Activated CD4-positive, alpha-beta T cell treated with anti-CD3 and anti-CD28 coated beads for 4 hours (primary cell): ENCODE results near the gene CNPY2.
"Not testable (repeated sequence)": the region's sequence is repeated elsewhere in the genome, so short reads cannot be mapped to it uniquely, and the experiment has no call there.

Experiments
- DNase-seq, 2 donors: peaks; one replicate each; pipeline ENCODE4 v3.0.0-alpha.2; 2020

The CNPY2 gene

DNA sequence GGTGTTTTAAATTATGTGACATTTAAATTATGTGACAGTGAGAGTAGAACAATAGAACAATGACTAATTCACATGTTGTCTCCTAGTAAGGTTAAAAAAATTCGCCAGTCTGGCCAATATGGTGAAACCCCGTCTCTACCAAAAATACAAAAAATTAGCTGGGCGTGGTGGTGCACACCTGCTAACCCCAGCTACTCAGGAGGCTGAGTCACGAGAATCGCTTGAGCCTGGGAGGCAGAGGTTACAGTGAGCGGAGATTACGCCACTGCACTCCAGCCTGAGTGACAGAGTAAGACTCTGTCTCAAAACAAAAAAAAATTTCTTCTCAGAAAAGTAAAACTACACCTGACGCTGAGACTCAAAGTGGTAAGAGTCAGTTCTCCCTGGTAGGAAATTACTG, 18.4 kb downstream of the CNPY2 start:
- no peak for DNase-seq

DNA sequence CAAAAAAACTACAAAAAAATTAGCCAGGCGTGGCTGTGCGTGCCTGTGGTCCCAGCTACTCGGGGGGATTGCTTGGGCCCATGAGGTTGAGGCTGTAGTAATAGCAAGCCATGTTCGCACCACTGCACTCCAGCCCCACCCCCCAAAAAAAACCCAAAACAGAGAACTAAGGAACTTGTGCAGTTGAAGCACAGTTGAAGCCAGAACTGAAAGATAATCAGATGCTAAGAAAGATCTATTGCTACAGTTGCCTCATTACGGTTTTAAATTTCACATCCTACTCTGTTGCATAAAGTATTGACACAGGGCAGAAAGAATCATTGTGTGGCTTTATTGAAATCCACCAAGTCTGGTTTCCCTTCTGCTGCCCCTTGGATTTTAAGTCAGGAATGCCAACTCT, 19.5 kb downstream of the CNPY2 start:
- DNase-seq = no peak

DNA sequence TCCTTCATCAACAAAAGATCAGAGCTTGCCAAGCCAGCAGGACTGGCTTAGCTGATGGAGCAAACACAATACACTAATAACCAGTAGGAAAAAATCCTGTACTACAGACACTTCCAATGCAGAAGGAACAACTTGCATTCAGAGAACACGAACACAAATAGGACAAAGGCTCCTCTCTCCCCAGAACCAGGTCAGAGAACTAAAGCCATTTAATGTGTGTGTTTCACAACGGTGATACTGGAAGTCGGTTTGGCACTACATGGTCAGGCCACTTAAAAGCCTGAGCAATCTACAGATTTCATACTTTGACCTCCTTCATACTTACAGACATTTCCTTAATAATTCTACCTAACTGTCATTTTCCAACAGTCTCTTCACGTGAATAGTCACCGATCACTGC, 22.0 kb downstream of the CNPY2 start:
- no peak for DNase-seq

DNA sequence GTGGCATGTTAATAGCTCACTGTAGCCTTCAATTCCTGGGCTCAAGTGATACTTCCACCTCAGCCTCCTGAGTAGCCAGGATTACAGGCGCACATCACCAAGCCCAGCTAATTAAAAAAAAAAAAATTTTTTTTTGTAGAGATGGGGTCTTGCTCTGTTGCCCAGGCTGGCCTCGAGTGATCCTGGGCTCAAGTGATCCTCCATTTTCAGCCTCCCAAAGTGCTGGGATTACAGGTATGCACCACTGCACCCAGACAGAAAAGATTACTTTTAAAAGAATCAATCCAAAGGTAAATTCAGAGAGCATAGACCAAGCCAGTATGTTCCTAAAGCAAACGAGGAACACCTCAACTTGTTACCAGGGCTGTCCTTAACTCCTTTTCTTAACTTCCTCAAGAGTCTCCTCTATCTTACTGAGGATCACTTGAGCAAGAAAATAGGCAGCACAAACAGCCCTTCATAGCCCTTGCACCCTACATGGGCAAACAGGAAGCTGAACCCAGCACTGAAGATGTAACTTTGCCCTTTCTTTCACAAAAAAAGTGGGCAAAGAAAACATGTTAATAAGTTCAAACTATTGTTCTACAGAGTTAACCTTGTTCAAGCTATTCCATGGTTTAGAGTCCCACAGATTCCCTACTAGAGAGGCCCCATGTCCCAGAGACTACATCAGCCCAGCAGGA, 26.9 kb downstream of the CNPY2 start:
- no peak for DNase-seq

DNA sequence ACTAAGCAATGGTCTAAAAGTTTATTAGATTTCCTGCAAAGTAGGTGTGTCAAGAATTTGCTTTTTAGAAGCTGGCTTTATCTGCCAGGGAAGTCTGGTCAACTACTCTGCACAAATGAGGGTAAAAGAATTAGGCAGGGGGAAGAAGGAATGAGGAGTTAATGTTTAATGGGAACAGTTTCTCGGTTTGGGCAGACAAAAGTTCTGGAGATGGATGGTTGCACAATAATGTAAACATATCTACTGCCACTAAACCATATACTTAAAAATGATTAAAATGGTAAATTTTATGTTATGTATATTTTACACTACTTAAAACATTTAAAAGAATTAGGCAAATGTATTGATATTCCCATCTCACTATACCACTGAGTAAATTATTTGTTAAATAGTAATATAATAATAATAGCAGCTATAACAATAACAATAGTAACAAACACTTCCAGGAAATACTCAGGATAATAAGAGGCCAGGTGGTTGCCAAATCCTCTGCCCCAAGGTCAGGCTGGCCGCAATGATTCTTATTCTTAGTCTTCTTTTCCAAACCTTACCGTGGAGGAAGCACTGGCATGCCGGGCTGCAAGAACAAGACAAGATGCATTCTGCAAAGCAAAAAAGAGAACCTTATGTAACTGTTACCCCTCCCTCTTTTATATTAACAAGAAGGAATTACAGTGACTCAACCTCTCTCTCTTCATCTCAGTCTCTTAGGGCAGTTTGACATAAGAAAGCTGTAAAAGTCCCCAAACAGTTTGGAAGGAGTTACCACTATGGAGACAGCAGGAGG, 29.6 kb downstream of the CNPY2 start:
- DNase-seq = no peak

DNA sequence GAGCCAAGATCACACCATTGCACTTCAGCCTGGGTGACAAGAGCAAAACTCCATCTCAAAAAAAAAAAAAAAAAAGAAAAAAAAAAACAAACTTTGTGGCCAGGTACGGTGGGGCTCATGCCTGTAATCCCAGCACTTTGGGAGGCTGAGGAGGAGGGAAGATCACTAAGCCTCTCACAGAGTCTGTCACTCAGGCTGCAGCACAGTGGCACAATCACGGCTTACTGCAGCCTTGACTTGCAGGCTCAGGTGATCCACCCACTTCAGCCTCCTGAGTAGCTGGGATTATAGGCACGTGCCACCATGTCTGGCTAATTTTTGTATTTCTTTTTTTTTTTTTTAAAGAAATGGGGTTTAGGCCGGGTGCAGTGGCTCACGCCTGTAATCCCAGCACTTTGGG, 31.5 kb downstream of the CNPY2 start:
- DNase-seq = not testable (repeated sequence)

DNA sequence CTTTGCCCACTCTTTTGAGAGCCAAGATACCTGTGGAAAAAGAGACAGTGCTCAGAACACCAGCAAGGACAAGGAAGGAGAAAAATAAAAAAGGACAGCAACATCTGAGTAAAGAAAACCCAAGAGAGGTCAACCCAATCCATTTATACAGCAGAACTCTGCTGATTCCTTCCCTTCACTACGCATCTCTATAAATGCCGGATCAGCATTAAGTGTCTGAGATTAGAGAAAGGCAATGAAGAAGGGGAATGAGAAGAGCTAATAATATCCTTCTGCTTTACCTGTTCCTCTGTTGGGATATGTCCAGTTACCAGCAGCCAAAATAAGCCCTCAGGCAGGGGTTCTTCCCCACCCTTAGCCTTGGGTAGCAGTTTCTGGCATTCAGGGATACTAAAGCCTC, 33.2 kb downstream of the CNPY2 start:
- DNase-seq = no peak

DNA sequence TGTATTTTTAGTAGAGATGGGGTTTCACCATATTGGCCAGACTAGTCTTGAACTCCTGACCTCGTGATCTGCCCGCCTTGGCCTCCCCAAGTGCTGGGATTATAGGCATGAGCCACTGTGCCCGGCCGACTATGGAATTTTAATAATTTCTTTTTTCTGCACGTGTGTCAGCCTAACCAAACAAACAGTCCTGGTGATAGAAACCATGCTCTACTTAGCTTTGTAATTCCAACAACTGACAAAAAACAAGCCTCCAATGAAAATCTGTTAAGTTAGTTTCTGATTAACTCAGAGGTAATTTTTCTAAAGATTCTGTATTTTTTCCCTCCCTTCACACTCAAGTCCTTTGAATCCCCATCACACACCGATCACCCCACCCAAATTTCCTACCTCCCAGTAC, 33.8 kb downstream of the CNPY2 start:
- DNase-seq = no peak

DNA sequence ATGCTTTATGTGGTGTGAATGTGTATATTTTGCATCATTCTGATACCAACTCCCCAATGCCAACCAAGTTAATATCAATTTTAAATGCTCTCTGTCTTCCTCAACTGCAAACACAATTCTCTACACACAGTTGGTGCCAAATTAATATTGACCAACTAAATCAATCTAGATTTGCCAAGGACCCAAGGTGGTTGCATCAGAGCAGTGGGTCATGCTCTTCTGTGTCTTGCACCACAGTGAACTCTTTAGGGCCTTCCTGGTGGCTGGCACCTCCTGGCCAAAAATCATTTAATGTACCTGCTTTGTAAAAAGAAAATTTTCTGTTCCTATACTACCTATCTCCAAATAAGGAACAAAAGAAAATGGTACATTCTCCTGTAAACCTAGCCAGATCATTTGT, 34.9 kb downstream of the CNPY2 start:
- DNase-seq = no peak

DNA sequence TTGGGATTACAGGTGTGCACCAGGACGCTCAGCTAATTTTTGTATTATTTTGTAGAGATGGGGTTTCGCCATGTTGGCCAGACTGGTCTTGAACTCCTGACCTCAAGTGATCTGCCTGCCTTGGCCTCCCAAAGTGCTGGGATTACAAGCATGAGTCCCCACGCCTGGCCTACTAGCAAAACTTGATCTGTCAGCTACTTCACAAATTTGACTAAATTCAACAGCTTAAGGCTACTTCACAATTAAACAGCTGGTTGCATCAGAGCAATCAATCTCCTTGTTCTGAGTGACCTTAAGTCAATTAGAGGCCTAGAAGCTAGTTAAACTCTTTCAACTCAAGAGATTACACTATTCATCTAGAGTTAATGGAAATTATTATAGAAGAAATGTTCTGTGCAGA, 36.9 kb downstream of the CNPY2 start:
- no peak for DNase-seq

DNA sequence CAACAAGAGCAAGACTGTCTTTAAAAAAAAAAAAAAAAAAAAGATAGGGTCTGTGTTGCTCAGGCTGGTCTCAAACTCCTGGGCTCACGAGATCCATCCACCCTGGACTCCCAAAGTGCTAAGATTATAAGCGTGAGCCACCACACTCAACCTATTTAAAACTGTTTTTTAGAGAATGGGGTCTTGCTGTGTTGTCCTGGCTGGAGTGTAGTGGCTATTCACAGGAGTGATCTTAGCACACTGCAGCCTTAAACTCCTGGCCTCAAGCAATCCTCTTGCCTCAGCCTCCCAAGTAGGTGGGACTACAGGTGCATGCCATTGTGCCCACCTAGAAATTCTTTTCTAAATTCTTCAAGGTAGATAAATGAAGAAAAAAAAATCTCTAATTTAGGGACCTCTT, 41.5 kb downstream of the CNPY2 start:
- no peak for DNase-seq

DNA sequence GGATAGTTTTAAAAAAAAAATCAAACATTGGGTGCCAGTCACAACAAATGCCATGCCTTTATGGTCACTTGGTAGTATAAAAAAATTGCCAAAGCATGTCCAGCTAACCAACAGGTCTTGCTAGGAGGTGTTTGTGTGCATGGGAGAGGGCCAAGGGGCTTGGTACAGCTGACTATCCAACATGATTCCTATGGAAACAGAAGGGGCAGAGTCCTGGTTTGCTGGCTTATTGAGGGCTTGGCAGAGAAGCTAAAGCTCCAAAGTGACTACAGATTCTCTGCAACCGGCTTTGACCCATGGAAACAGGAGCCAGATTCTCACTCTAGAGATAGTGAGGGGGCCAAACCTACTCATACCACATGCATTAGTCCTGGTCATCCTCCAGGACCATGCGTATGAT, 43.3 kb downstream of the CNPY2 start:
- DNase-seq = not testable (repeated sequence)

DNA sequence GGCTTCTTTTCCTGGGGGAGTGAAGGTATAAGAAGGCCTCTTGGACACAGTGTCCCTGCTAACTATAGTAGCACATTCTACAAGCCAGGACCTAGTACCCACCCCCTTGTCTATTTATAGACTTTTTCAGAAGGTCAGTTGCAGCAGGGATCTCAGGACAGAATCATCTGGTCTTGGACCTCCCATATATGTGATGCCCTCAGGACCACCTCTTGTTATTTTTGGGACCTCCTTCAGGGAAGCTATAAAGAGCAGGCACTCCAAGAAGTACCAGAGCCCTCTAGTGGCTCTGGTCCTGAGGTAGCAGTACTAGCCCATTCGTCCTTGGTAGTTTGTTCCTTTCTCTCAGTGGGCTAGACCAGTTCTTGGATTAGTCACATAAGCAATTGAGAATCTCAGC, 44.8 kb downstream of the CNPY2 start:
- no peak for DNase-seq

DNA sequence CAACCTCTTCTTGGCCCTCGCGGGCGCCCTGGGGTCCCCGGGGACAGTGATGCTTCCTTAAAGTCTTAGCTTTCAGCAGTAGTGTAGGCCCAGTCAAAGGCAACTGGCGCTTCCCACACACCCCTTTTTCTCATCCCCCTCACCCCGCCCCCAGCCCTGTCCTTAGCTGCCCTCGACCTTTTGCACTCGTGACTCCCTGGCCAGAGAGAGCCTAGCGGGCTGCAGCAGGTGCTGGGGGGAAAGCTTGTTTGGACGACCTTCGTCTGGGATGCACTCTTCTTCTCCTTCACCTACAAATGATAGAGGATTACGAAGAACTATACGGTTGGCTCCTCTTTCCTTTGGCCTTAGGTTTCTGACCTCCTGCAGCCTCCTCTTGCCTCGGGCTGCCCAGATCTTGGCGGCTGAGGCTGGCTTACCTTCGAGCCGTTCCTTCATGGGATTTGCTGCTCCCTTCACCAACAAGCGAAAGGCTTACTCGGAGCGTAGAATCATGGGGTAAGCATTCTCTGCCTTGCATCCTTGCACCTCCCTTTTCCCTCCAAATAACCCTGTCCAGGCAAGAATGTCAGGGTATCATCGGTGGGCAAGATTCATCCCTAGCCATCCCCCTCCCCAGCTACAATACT, 48.2 kb downstream of the CNPY2 start:
- DNase-seq = no peak

DNA sequence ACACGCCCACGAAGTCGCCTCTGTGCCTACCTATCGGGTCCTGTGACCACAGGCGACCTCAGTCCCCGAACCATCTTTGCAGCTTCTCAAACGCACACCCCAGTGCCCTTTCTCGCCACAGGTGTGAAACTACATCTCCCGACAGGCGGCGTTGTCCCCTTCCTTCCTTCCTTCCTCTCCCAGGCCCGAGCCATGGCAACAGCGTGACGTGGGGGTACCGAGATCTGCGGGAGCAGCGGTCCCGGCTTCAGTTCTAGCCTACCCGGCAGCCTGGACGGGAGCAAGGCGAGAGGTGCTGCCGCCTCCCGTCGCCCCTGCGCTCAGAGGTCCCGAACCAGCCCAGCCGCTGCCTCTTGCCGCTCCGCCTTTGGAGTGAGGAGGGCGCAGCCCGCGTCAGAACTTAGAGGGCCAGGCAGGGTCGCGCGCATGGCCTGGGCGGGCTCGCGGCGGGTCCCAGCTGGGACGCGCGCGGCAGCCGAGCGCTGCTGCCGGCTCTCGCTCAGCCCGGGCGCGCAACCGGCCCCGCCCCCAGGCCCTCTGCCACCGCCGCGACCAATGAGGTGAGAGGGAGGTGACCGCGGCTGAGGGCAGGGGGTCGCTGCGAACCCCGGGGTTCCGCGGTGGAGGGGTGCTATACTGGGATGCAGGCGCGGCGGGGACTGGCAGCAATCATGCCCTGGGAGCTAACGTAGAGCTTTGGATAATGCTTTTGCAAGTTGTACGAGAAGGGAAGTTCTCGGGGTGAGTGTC, 48.9 kb downstream of the CNPY2 start, which contains the start of gene COQ10A:
Gene COQ10A, plus strand, starts transcription at position 250 of the 750 bp plus-strand sequence. Its CDS starts 177 bp downstream, at position 427.
- DNase-seq = peak; percentile 85 to 91

DNA sequence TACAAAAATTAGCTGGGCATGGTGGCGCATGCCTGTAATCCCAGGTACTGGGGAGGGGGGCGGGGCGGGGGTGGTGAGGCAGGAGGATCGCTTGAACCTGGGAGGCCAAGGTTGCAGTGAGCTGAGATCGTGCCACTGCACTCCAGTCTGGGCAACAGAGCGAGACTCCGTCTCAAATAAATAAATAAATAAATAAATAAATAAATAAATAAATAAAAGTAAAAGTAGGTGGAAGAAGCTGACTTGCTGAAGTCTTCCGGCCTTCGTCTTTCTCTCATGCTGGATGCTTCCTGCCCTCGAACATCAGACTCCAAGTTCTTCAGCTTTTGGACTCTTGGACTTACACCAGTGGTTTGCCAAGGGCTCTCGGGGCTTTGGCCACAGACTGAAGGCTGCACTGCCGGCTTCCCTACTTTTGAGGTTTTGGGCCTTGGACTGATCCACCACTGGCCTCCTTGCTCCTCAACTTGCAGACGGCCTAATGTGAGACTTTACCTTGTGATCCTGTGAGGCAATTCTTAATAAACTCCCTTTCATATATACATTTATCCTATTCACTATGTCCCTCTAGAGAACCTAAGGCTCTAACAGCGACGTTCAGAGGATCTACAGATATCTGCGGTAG, 49.6 kb downstream of the CNPY2 start:
- not testable (repeated sequence) for DNase-seq

DNA sequence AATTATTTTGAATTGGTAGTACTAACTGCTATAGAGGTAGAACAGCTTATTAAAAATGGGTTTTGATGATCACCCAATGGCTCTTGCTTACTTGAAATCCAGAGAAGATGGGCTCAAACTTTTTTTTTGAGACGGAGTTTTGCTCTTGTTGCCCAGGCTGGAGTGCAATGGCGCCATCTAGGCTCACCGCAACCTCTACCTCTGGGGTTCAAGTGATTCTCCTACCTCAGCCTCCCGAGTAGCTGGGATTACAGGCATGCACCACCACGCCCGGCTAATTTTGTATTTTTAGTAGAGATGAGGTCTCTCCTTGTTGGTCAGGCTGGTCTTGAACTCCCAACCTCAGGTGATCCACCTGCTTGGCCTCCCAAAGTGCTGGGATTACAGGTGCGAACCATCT, 52.8 kb downstream of the CNPY2 start:
- not testable (repeated sequence) for DNase-seq

DNA sequence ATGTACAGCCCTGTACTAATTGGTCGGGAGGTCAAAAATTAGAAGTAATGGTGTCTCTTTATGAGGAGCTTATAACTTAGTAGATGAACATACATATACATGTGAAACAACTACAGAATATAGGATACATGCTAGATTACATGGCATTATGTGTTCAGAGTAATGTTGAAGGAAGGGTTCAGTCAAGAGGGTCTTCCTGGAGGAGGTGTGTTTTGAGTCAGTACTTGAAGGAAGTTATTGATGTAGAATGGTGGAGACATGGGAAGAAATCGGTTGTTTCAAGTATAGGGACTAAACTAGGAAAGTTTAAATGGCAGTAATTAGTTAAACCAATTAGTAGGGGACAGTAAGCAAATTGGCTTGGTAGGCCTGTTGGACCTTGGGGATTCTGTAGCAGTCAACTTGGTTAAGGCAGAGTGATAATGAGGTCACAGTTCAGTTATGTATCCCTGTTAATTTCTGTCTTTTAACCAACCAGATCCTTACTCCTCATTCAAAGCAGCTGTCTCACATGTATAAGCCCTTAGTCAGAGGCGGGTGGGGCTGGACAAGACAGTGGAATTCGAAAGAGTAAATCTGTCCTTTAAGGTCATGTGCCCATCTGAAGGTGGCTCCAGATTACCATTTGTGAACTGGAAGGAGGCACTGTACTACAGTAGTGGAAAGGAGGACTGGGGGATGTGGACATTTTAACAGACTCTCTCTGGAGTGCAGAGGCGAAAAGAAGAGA, 54.1 kb downstream of the CNPY2 start:
- DNase-seq = no peak

DNA sequence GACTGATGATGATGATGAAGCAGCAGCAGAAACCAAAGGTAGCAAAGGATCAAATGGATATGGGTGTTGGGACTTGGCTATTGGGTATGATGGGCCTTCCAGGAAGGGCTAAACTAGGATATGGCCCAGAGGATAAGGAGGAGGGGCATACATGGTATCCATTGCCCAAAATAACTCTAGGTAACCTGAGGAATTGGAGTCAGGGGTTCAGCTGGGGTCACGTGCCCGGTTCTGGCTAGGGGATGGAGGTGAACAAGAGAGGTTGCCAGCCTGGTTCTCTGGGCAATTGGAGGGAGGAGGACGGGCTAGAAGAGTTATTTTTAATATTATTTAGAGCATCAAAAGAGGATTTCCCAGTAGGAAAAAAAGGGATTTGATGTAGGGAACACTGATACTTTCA, 54.9 kb downstream of the CNPY2 start:
- DNase-seq = no peak

DNA sequence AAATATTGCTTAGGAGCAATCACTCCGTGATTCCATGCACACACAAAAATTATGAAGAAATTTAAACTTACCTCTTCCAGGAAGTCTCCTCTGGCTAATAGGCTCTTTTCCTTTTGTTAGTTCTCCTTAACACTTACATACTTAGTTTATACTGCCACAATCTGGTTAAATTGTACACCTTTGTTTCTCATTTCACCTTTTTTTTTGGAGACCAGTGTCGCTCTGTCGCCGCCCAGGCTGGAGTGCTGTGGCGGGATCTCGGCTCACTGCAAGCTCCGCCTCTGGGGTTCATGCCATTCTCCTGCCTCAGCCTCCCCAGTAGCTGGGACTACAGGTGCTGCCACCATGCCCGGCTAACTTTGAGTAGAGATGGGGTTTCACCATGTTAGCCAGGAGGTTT, 55.4 kb downstream of the CNPY2 start:
- no peak for DNase-seq
